HG02870 (cell line): ENCODE data around the gene TMEM190.
"Not testable (repeated sequence)": the region's sequence is repeated elsewhere in the genome, so short reads cannot be mapped to it uniquely, and the experiment has no call there.

ENCODE experiments used
- ATAC-seq: cut with Tn5 transposase; IDR thresholded peaks from one replicate; pipeline ENCODE4 v1.9.1; 2021; ENCODE audit warnings: mild to moderate bottlenecking, moderate library complexity; ENCODE audit not compliant: unreplicated experiment

Gene TMEM190

DNA sequence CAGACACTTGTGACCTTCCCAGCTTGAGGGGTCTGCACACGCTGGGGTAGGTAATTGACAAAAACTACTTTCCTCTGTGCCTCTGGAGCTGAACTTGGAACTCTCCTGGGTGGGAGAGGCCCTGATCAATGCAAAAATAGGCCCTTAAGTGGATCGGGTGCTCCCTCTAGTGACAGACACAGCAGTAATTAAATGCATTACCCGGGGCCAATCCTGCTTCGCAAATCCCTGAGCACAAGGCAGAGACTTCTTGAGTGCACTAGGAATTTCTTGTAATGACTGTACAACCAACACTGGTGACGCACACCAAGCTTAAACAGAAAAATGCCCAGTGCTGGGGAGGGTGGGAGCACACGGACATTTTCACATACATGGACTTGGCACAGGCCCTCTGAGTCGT, 41.6 kb downstream of the TMEM190 start:
- ATAC-seq = no peak

GRCh38 chr19:55419103-55419502, 42.5 kb downstream of the TMEM190 start:
- ATAC-seq = no peak

- ATAC-seq = no peak
Observed at GRCh38 chr19:55419624-55420236, 43.1 kb downstream of the TMEM190 start.

GRCh38 chr19:55421281-55421680, 44.7 kb downstream of the TMEM190 start:
- not testable (repeated sequence) for ATAC-seq

DNA sequence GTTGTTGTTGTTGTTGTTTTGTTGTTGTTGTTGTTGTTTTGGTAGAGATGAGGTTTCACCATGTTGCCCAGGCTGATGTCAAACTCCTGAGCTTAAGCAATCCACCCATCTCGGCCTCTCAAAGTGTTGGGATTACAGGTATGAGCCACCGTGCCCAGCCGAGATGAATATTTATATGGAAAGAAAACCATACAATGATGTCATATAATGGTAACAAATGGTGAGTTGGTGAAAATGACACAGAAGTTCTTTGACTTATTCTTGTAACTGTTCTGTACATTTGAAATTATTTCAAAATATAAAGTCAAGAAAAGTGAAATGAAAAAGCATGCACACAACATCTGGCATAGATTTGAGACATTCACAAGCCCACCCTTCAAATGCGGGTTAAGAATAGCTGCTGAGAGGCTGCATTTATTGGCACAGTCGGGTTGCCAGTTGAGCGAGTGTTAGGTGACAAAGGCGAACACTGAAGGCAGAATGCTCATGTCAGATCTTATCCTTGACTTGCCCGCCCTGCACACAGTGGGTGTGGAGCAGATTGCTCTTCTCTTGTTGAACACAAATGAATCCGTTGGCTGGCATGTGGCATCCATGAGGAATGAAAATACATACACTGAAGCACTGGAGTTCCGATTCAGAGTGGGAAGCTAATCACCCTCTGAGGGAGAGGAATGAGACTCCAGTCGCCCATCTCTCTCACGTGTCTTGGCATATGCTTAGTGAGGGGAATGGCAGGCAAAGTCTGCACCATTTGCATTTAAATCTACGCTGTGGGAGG, 46.8 kb downstream of the TMEM190 start:
- no peak for ATAC-seq

- ATAC-seq = no peak
Observed at GRCh38 chr19:55424518-55424917, 47.9 kb downstream of the TMEM190 start.

- ATAC-seq = no peak
Observed at GRCh38 chr19:55426042-55426441, 49.4 kb downstream of the TMEM190 start.
